Thyroid gland (tissue), 4 donors: Measurements from ENCODE around the gene CTNNB1. TPM values are rescaled to one million over a fixed set of nuclear protein-coding genes. Genes with fewer than 3 reads are reported as not detected.

Experiments used
- DNase-seq, 2 donors: peaks; one replicate each; pipeline ENCODE4 v3.0.0-alpha.2; 2019
- H3K27ac ChIP-seq, 3 donors: fragments of 200-600 bp; sonication (generic); 1 replicate in 2 of 3; 2 replicates in 1 of 3; pipeline ENCODE4 v1.5.1; 2016 to 2019; ENCODE audit warnings: mild to moderate bottlenecking in 1 of 3, moderate library complexity in 1 of 3
- H3K27me3 ChIP-seq: fragments of 200-600 bp; sonication (generic); one replicate; pipeline ENCODE4 v1.5.1; 2019
- H3K36me3 ChIP-seq, 2 donors: fragments of 200-600 bp; sonication (generic); one replicate each; pipeline ENCODE4 v1.5.1; 2016 to 2019
- H3K4me1 ChIP-seq, 2 donors: fragments of 200-600 bp; sonication (generic); one replicate each; pipeline ENCODE4 v1.5.1; 2017 to 2019
- H3K4me3 ChIP-seq, 3 donors: fragments of 200-600 bp; sonication (generic); replicated peaks in 1 of 3; 1 replicate in 2 of 3; 2 replicates in 1 of 3; pipeline ENCODE4 v1.5.1; 2016; ENCODE audit warnings: mild to moderate bottlenecking in 1 of 3
- H3K9me3 ChIP-seq: fragments of 200-600 bp; sonication (generic); one replicate; pipeline ENCODE4 v1.5.1; 2017
- POLR2A ChIP-seq, 2 donors: fragments of 450-650 bp; IDR thresholded peaks; one replicate each; pipeline ENCODE4 v1.6.1; 2017; ENCODE audit warnings: antibody characterized with exemption in 2 of 2, mild to moderate bottlenecking in 2 of 2, moderate library complexity in 1 of 2
- WGBS, 2 donors: methylation state at CpG; one replicate each; pipeline ENCODE4 v1.1.5; 2017; 5-methylcytosine and 5-hydroxymethylcytosine counted together
- intact Hi-C: fragments of 100-400 bp; cut with DNase I; formaldehyde crosslinking; loops from one replicate; pipeline ENCODE4 v1.15.1; 2023
- total RNA-seq, 4 donors: library from RNA; depleted of rRNA; stranded (reverse); fragments of >200 nt; gene quantifications; one replicate each; pipeline ENCODE4 v1.2.3, GENCODE V29; 2016
- TF ChIP-seq, protein P1 (sequence below), 6 experiments: fragments of 200-600 bp in 3 of 6; fragments of 450-650 bp in 3 of 6; sonication (generic) in 3 of 6; IDR thresholded peaks; one replicate each; pipeline ENCODE4 v1.5.1; 2016 to 2019; ENCODE audit warnings: antibody characterized with exemption in 6 of 6, mild to moderate bottlenecking in 2 of 6, inconsistent platforms in 1 of 6, moderate library complexity in 1 of 6

CTNNB1 gene
- total RNA-seq, 4 donors from 2014 or later, result 454 to 784 (median 579) TPM

DNA sequence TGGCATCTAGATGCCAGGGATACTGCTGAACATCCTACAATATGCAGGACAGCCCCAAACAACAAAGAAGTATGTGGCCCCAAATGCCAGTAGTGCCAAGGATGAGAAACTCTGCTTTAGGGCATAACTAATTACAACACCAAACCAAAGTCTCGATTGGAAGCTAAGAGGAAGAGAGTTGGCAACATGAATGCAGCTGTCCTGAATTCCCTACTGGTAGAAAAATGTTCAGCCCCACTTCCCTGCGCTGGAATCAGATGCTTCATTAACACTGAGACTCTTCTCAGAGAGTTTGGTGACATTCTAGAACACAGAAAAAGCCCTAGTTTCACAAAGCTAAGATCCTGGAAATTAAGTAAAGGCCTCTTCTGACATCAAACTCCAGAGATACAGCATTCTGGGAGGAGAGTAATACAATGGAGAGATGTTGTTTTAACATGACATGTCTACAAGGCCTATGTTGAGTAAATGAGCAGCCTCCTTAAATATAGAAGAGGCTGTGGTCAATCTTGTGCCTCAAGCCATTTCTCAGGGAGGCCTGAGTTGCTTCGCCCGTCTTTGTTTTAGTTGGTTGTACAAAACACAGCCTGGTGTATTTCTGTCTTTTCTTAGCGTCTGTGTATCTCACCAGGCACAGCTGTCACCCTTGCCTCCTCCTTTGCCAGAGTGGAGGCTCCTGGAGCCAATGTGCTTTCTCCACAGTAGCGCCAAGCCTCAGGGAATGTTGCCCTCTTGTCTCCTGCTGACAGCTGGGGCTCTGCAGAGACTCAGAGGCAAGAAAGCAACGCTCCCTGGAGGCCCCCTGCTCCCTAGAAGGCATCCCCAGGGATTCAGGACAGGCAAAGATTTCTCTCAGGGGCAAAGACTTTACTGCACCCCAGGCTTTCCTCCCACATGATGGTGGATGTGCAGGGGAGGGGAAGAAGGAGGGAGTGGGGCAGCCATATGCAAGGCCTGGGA, 25.1 kb upstream of the CTNNB1 start:
- Histone ChIP-seq H3K4me3 (no peak overlapping the region), H3K27ac (no peak overlapping the region), H3K9me3 (no peaks in the 10 kb centered on the region), H3K27me3 (no peaks in the 10 kb centered on the region), H3K36me3 (no peaks in the 10 kb centered on the region), H3K4me1 (no peaks in the 10 kb centered on the region)
- no peak for TF ChIP-seq POLR2A (IDR thresholded peaks at IDR 0.05)
- TF ChIP-seq, protein P1, sequence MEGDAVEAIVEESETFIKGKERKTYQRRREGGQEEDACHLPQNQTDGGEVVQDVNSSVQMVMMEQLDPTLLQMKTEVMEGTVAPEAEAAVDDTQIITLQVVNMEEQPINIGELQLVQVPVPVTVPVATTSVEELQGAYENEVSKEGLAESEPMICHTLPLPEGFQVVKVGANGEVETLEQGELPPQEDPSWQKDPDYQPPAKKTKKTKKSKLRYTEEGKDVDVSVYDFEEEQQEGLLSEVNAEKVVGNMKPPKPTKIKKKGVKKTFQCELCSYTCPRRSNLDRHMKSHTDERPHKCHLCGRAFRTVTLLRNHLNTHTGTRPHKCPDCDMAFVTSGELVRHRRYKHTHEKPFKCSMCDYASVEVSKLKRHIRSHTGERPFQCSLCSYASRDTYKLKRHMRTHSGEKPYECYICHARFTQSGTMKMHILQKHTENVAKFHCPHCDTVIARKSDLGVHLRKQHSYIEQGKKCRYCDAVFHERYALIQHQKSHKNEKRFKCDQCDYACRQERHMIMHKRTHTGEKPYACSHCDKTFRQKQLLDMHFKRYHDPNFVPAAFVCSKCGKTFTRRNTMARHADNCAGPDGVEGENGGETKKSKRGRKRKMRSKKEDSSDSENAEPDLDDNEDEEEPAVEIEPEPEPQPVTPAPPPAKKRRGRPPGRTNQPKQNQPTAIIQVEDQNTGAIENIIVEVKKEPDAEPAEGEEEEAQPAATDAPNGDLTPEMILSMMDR (IDR thresholded peaks at IDR 0.05), result no peak
- no peak for DNase-seq
- intact Hi-C loops, result no loop called here
- WGBS, 2 donors, result 90 to 94% methylated on average over 7 of the region's 7 CpGs

DNA sequence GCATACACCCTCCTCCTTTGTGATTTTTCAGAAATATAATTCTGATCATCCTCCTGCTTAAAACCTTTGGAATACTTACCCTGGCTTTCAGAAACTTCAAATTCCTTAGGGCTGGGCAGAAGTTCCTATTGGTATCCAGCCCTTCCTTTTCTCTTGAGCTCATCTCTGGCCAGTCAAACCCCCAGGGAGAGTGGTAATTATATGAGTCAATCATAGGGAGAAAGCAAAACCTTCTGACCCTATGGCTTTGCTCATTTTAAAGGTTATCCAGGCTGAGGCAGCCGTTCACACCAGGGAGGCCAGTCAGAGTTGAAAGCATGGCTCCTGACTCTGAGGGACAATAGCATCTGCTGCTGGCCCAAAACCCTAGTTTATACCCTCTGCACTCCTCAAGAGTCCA, 23.9 kb upstream of the CTNNB1 start:
- no peak for DNase-seq
- TF ChIP-seq, protein P1 (IDR thresholded peaks at IDR 0.05), result no peak
- TF ChIP-seq POLR2A (IDR thresholded peaks at IDR 0.05), result no peak
- intact Hi-C loops, result no loop called here

DNA sequence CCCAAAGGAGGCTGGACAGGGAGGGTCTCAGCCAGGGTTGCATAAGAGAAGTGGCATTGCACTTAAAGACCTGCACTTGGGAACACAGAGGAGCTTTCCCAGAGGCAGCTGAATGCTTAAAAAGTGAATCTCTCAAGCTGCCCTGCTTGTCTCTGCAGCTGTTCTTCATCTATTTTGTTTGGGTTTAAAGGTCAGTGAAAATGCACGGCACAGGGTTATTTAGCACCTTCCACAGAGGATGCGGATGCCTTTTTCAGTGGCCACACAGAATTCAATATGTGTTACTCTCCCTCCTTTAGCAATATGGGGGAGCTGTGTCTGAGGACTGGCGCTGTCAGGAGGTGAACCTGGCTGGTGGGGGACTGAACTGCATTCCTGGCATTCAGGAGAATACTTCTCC, 22.7 kb upstream of the CTNNB1 start:
- WGBS, 2 donors, result 65 to 77% methylated on average over 3 of the region's 3 CpGs
- DNase-seq, result no peak
- H3K27ac ChIP-seq, result no peak overlapping the region
- H3K27me3 ChIP-seq, result no peaks in the 10 kb centered on the region
- no peaks in the 10 kb centered on the region for H3K4me1 ChIP-seq
- no peak overlapping the region for H3K4me3 ChIP-seq
- H3K9me3 ChIP-seq, result no peaks in the 10 kb centered on the region
- H3K36me3 ChIP-seq, result no peaks in the 10 kb centered on the region
- intact Hi-C loops, result no loop called here
- no peak for TF ChIP-seq POLR2A (IDR thresholded peaks at IDR 0.05)
- TF ChIP-seq, protein P1 (IDR thresholded peaks at IDR 0.05), result no peak

More for the DNA sequence above, 23.9 kb upstream of the CTNNB1 start:
- Histone ChIP-seq H3K27me3 (no peaks in the 10 kb centered on the region), H3K36me3 (no peaks in the 10 kb centered on the region), H3K27ac (no peak overlapping the region), H3K4me1 (no peaks in the 10 kb centered on the region), H3K9me3 (no peaks in the 10 kb centered on the region), H3K4me3 (no peak overlapping the region)
- WGBS, 2 donors, result 62 to 75% methylated on average over 1 of the region's 1 CpG

DNA sequence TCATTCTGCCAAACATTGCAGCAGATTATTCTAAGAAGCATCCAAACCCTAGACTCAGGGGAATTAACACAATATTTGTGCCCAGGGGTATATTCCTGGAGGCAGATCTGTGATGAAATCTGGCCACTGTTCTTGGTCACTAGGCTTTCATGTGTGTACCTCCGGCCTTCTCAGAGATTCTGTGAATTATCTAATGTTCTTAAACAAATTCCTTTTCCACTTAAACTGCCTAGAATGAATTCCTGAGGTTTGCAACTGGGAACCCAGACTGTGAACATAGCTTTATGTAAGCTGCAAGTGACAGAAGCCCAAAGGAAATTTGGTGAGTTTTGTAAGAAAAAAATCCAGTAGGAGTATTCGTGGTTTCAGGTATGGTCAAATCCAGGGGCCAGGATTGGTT, 20.7 kb upstream of the CTNNB1 start:
- H3K9me3 ChIP-seq, result no peaks in the 10 kb centered on the region
- intact Hi-C loops, result no loop called here
- no peak for TF ChIP-seq POLR2A (IDR thresholded peaks at IDR 0.05)
- TF ChIP-seq, protein P1 (IDR thresholded peaks at IDR 0.05), result no peak
- no peaks in the 10 kb centered on the region for H3K36me3 ChIP-seq
- H3K4me1 ChIP-seq, result no peaks in the 10 kb centered on the region
- no peak for DNase-seq
- no peak overlapping the region for H3K4me3 ChIP-seq
- WGBS, 2 donors, result 78 to 82% methylated on average over 2 of the region's 2 CpGs
- no peaks in the 10 kb centered on the region for H3K27me3 ChIP-seq
- H3K27ac ChIP-seq, result no peak overlapping the region

DNA sequence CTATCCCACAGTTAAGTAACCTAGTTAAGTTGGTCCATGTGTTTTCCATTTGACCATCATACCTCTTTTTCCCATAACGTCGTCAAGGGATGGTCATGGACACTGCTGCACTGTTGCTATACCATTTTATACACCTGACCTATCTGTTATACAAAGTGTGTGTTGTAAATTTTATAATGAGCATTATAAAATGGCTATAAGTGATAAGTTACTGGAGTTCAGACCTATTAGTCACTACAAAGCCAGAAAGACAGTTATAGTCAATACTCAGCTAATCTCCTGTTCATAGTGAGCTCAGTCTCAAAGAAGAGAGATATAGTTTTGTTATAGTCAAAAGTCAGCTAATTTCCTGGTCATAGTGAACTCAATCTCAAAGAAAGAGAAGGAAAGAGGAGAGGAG, 18.9 kb upstream of the CTNNB1 start:
- 96 to 100% methylated on average over 2 of the region's 2 CpGs for WGBS, 2 donors
- H3K27me3 ChIP-seq, result no peaks in the 10 kb centered on the region
- no peak overlapping the region for H3K27ac ChIP-seq
- DNase-seq, result no peak
- H3K4me1 ChIP-seq, result no peaks in the 10 kb centered on the region
- H3K36me3 ChIP-seq, result no peaks in the 10 kb centered on the region
- H3K9me3 ChIP-seq, result no peaks in the 10 kb centered on the region
- no peak for TF ChIP-seq POLR2A (IDR thresholded peaks at IDR 0.05)
- TF ChIP-seq, protein P1 (IDR thresholded peaks at IDR 0.05), result no peak
- H3K4me3 ChIP-seq, result no peak overlapping the region
- intact Hi-C loops, result no loop called here
